NCI-H748 (cell line): ENCODE measurements around the gene PPIL4.

ENCODE experiments used
- DNase-seq: peaks from one replicate; lab custom pipeline; 2025; ENCODE audit not compliant: unreplicated experiment; lab: John Stamatoyannopoulos, UW

Gene PPIL4

GRCh38 chr6:149545754-149546471, at the start of gene PPIL4:
TSS of gene PPIL4 (minus strand) at chr6:149546043. CDS start at chr6:149546005, 38 bp downstream.
- peak; percentile 94 for DNase-seq

GRCh38 chr6:149593408-149593807, 47.6 kb upstream of the PPIL4 start:
- no peak for DNase-seq

GRCh38 chr6:149592983-149593382, 47.1 kb upstream of the PPIL4 start:
- DNase-seq, result no peak

- DNase-seq, result no peak
Measured at GRCh38 chr6:149586149-149586548, 40.3 kb upstream of the PPIL4 start.

GRCh38 chr6:149581349-149581748, 35.5 kb upstream of the PPIL4 start:
- DNase-seq, result no peak

- DNase-seq, result no peak
Measured at GRCh38 chr6:149580880-149581279, 35.0 kb upstream of the PPIL4 start.

- no peak for DNase-seq
Measured at GRCh38 chr6:149567945-149568585, 22.2 kb upstream of the PPIL4 start.

- DNase-seq, result peak; percentile 38
Measured at GRCh38 chr6:149567194-149567586, 21.3 kb upstream of the PPIL4 start.

GRCh38 chr6:149566410-149567193, 20.8 kb upstream of the PPIL4 start:
- DNase-seq, result peak; percentile 83

- peak; percentile 93 for DNase-seq
Measured at GRCh38 chr6:149565527-149566409, 19.9 kb upstream of the PPIL4 start, which contains the start of gene GINM1. TSS of gene GINM1 (plus strand) at chr6:149566375. CDS start at chr6:149566415, 40 bp downstream.

- no peak for DNase-seq
Measured at GRCh38 chr6:149563928-149564325, 18.1 kb upstream of the PPIL4 start.

- DNase-seq, result no peak
Measured at GRCh38 chr6:149563203-149563927, 17.5 kb upstream of the PPIL4 start.

- peak; percentile 13 for DNase-seq
Measured at GRCh38 chr6:149560736-149561135, 14.9 kb upstream of the PPIL4 start.

- no peak for DNase-seq
Measured at GRCh38 chr6:149559389-149559788, 13.5 kb upstream of the PPIL4 start.

- DNase-seq, result no peak
Measured at GRCh38 chr6:149558029-149558428, 12.2 kb upstream of the PPIL4 start.

GRCh38 chr6:149551920-149552319, 6.1 kb upstream of the PPIL4 start:
- DNase-seq, result no peak

GRCh38 chr6:149545258-149545753, 537 bp downstream of the PPIL4 start:
- peak; percentile 41 for DNase-seq

- DNase-seq, result no peak
Measured at GRCh38 chr6:149544646-149545257, 1.1 kb downstream of the PPIL4 start.

GRCh38 chr6:149541139-149541538, 4.7 kb downstream of the PPIL4 start:
- no peak for DNase-seq
